Prostate gland (tissue), 2 donors: ENCODE data around the gene CAPN13. TPM values are rescaled to one million over a fixed set of nuclear protein-coding genes. Genes with fewer than 3 reads are reported as not detected.

Experiments used
- DNase-seq: peaks from one replicate; pipeline ENCODE4 v3.0.0-alpha.2; 2019; ENCODE audit warnings: low spot score
- H3K27ac ChIP-seq, 2 donors: fragments of 200-600 bp; sonication (generic); 2 replicates each; pipeline ENCODE4 v1.5.1; 2017 to 2019
- H3K27me3 ChIP-seq: fragments of 200-600 bp; sonication (generic); replicated peaks from 2 replicates; pipeline ENCODE4 v1.5.1; 2019; ENCODE audit not compliant: insufficient read depth
- H3K36me3 ChIP-seq, 2 donors: fragments of 200-600 bp; sonication (generic); 1 replicate in 1 of 2; 2 replicates in 1 of 2; pipeline versions ENCODE4 v1.5.1 to v1.8.1; 2017 to 2019
- H3K4me1 ChIP-seq: fragments of 200-600 bp; sonication (generic); replicated peaks from 2 replicates; pipeline ENCODE4 v1.5.1; 2019
- H3K4me3 ChIP-seq, 2 donors: fragments of 200-600 bp; sonication (generic); 2 replicates each; pipeline ENCODE4 v1.5.1; 2017 to 2019
- H3K9me3 ChIP-seq: fragments of 200-600 bp; sonication (generic); 2 replicates; pipeline ENCODE4 v1.5.1; 2017
- POLR2A ChIP-seq: fragments of 450-650 bp; IDR thresholded peaks from one replicate; pipeline ENCODE4 v1.6.1; 2016; ENCODE audit warnings: antibody characterized with exemption, mild to moderate bottlenecking
- POLR2AphosphoS5 ChIP-seq: sonication (generic); formaldehyde crosslinking; IDR thresholded peaks from one replicate; pipeline ENCODE4 v1.6.1; 2017; ENCODE audit warnings: antibody characterized with exemption
- WGBS: methylation state at CpG from one replicate; pipeline ENCODE4 v1.1.5; 2018; 5-methylcytosine and 5-hydroxymethylcytosine counted together
- intact Hi-C: fragments of 100-400 bp; cut with DNase I; formaldehyde crosslinking; loops from one replicate; pipeline ENCODE4 v1.14.2; 2022
- total RNA-seq, 2 donors: library from RNA; depleted of rRNA; stranded (reverse); fragments of >200 nt; gene quantifications; one replicate each; pipeline ENCODE4 v1.1.0, GENCODE V29; 2016
- TF ChIP-seq, protein P1 (sequence below), 4 experiments: fragments of 200-600 bp in 2 of 4; fragments of 450-650 bp in 2 of 4; sonication (generic) in 2 of 4; IDR thresholded peaks; 1 replicate in 3 of 4; 2 replicates in 1 of 4; pipeline ENCODE4 v1.5.1; 2016 to 2019; ENCODE audit warnings: antibody characterized with exemption in 4 of 4, mild to moderate bottlenecking in 2 of 4, moderate library complexity in 2 of 4

Gene CAPN13
- total RNA-seq, 2 donors from 2014 or later = 2.0 to 5.7 TPM

DNA sequence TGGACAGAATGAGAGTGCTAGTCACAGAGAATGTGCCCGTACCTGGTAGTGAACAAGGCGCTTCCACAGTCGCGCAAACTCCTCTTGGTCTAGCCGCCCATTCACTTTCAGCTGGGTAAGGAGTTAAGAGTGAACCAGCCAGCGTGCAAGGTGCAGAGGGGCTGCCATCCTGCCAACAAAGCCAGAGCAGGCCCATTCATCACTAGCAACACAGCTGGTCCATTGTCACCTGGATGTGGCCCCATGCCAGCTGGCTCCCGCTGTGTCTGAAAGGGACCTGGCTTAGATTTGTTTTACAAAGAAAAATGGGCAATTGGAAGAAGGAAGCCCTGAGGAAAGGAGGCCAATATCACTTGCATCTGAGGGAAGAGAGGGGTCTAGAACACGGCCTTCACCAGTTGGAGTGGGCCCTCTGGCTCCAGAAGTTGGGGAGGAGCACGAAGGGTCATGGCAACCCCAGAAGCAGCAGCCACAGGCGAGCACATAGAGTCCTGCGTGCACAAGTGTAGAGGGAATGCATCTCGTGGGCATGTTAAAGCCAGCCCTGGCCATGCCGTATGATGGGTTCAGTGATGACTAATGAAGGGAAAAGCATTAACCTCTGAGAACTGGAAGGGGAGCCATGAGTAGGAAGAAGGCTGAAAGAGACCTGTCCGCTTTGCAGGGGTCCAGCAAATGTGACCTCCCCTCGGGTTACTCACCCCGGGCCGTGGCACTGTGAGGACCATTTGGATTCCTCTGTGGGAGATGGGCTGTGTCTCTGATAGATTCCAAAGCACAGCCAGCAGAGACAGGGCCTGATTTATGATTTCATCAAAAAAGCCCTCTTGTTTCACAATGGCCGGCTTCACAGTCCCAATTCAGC is 70.6 kb downstream of the CAPN13 start:
- TF ChIP-seq, protein P1, sequence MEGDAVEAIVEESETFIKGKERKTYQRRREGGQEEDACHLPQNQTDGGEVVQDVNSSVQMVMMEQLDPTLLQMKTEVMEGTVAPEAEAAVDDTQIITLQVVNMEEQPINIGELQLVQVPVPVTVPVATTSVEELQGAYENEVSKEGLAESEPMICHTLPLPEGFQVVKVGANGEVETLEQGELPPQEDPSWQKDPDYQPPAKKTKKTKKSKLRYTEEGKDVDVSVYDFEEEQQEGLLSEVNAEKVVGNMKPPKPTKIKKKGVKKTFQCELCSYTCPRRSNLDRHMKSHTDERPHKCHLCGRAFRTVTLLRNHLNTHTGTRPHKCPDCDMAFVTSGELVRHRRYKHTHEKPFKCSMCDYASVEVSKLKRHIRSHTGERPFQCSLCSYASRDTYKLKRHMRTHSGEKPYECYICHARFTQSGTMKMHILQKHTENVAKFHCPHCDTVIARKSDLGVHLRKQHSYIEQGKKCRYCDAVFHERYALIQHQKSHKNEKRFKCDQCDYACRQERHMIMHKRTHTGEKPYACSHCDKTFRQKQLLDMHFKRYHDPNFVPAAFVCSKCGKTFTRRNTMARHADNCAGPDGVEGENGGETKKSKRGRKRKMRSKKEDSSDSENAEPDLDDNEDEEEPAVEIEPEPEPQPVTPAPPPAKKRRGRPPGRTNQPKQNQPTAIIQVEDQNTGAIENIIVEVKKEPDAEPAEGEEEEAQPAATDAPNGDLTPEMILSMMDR (IDR thresholded peaks at IDR 0.05) = no peak
- TF ChIP-seq POLR2AphosphoS5 (no peak), POLR2A (no peak)
- intact Hi-C loops = no loop called here
- no peaks in the 10 kb centered on the region for H3K4me1 ChIP-seq
- DNase-seq = no peak
- H3K36me3 ChIP-seq = no peaks in the 10 kb centered on the region
- H3K4me3 ChIP-seq = no peak overlapping the region
- no peak overlapping the region for H3K27ac ChIP-seq
- no peaks in the 10 kb centered on the region for H3K27me3 ChIP-seq
- 65% methylated on average over 18 of the region's 18 CpGs for WGBS
- H3K9me3 ChIP-seq = no peaks in the 10 kb centered on the region

GRCh38 chr2:30733876-30734520 is 73.2 kb downstream of the CAPN13 start:
- no peaks in the 10 kb centered on the region for H3K36me3 ChIP-seq
- H3K27ac ChIP-seq = no peak overlapping the region
- intact Hi-C loops = no loop called here
- no peaks in the 10 kb centered on the region for H3K4me1 ChIP-seq
- no peak for DNase-seq
- H3K9me3 ChIP-seq = no peaks in the 10 kb centered on the region
- WGBS = 92% methylated on average over 14 of the region's 15 CpGs
- TF ChIP-seq POLR2A (no peak), POLR2AphosphoS5 (no peak)
- TF ChIP-seq, protein P1 (IDR thresholded peaks at IDR 0.05) = no peak
- no peaks in the 10 kb centered on the region for H3K27me3 ChIP-seq
- no peak overlapping the region for H3K4me3 ChIP-seq

GRCh38 chr2:30732876-30733275 is 74.4 kb downstream of the CAPN13 start:
- Histone ChIP-seq H3K36me3 (no peaks in the 10 kb centered on the region), H3K27me3 (no peaks in the 10 kb centered on the region), H3K4me1 (no peaks in the 10 kb centered on the region), H3K4me3 (no peak overlapping the region), H3K27ac (no peak overlapping the region), H3K9me3 (no peaks in the 10 kb centered on the region)
- no peak for DNase-seq
- 96% methylated on average over 4 of the region's 4 CpGs for WGBS
- intact Hi-C loops = no loop called here
- TF ChIP-seq POLR2AphosphoS5 (no peak), POLR2A (no peak)
- TF ChIP-seq, protein P1 (IDR thresholded peaks at IDR 0.05) = no peak

DNA sequence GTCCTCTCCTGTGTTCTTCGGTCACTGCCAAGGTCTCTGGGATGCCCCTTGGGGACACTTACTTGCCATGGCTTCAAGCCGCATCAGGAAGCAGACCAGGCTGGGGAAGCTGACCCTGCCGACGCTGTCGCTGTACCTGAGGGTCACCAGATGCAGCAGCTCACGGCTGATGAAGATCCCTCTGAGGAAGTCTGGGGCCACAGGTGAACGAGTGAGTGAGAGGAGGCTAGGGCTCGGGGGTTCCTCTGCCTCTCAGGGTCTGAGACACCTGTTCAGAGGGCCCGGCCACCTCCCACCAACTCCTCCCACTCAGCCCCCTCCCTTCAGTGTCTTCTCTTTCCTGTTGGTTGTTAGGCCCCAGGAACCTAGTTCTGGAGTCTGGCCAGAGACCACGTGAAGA is 74.9 kb downstream of the CAPN13 start:
- no peaks in the 10 kb centered on the region for H3K9me3 ChIP-seq
- no peaks in the 10 kb centered on the region for H3K4me1 ChIP-seq
- H3K4me3 ChIP-seq = no peak overlapping the region
- TF ChIP-seq, protein P1 (IDR thresholded peaks at IDR 0.05) = no peak
- TF ChIP-seq POLR2A = no peak
- no peaks in the 10 kb centered on the region for H3K27me3 ChIP-seq
- H3K36me3 ChIP-seq = no peaks in the 10 kb centered on the region
- intact Hi-C loops = no loop called here
- no peak for DNase-seq
- WGBS = 85% methylated on average over 9 of the region's 10 CpGs
- no peak overlapping the region for H3K27ac ChIP-seq
